GM04504 (cell line): Measurements from ENCODE around the gene CTDNEP1.
A peak's percentile ranks its signal among the peaks of the same experiment; 100 is the strongest.

ENCODE experiments used
- DNase-seq: peaks from one replicate; pipeline ENCODE4 v3.0.0-alpha.2; 2012; ENCODE audit warnings: low read depth

CTDNEP1 gene

GRCh38 chr17:7280519-7281073 is 29.1 kb upstream of the CTDNEP1 start:
- DNase-seq, result peak; percentile 55

- DNase-seq, result no peak
These were observed 27.9 kb upstream of the CTDNEP1 start for GRCh38 chr17:7279448-7279847.

DNA sequence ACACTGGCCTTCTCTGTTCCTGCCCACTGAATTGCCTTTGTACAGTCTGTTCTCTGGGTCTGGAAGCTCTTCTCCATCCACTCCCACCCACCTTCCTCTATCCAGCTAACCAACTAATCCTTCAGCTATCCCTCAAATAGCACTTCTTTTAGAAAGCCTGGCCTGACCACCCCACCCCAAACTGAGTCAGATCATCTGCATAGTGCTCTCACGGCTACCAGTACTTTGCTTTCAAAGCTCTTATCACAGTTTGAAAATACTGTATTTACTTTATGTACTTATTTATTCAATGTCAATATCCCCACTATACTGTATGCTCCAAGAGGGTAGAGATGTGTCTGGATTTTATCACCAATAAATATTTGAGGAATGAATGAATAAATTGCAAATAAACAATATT is 15.2 kb upstream of the CTDNEP1 start:
- DNase-seq, result no peak

- no peak for DNase-seq
These were observed 12.2 kb upstream of the CTDNEP1 start for GRCh38 chr17:7263801-7264078.

DNA sequence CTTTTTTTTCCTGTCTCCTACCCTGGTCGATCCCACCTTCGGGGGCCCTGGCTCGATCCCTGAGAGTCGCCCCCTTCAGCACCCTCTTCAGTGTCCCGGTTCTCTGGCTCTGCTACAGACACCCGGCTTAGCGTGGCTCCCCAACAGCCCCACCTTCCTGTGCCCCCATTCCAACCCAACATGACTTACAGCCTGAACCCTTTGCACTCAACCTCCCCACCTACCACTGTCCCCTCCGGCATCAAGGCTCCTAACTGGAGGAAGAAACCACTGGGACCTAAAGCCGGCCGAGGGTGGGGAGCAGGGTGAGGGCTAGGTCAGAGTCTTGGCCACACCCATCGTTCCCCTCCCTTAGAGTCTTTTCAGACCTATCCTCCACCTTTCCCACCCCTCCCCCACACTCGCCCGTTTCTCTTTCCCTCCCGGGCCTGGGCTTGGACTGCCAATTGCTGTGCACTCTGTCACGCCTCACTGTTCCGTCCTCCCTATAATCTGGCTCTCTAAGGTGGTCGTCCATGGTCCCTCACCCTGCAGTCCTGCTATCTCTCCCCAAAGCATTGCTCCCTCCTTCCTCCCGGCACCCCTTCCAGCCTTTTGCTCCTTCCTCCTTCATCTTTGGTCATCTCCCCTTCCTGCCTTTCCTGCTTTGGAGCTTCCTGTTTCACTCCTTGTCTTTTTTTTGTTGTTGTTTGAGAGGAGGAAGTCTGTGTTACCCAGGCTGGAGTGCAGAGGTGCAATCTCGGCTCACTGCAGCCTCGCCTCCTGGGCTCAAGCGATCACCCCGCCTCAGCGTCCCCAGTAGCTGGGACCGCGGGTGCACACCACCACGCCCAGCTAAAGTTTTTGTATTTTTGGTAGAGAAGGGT is 11.6 kb upstream of the CTDNEP1 start:
- DNase-seq, result no peak

DNA sequence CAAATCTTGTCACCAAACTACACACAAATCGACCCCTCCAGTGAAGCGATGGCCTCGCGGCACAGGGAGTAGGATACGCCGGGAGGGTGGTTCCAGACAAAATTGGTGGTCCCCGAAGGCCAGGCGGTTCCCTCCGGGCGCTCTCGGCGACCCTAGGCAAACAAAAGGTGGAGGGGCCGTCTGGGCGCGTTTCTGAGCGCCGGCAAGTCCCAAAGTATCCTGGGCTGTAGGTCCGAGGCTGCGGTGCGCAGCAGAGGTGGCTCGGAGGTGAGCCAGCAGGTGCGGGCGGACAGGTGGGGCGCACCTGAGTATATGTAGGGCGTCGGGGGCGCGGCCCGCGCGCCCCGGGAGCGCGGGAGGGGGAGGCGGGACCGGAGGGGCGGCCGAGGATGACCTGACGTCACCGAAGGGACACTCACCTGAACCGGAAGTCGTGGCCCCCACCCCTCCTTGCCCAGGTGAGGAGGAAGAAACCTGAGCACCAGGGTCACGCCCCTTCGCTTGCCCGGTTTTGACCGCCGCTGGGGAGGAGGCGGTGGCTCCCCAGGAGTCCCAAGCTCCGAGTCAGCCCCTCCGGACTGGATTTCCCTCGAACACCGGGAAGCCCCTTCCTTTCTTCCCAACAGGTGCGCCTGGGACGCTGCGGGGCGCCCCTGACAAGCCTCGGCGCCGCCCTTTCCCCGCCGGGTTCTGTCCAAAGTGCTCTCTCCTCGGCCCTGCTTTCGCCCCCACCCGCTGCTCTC is 10.8 kb upstream of the CTDNEP1 start, which contains the start of gene CLDN7:
CLDN7 (minus strand) TSS at position 287 of the 743 bp plus-strand sequence. CDS start 435 bp downstream, outside the sequence.
- no peak for DNase-seq

- DNase-seq, result no peak
These were observed 10.1 kb upstream of the CTDNEP1 start for GRCh38 chr17:7261379-7262191.

GRCh38 chr17:7260651-7261378 is 9.3 kb upstream of the CTDNEP1 start:
- DNase-seq, result no peak

- DNase-seq, result no peak
These were observed 8.6 kb upstream of the CTDNEP1 start for GRCh38 chr17:7260151-7260550.

GRCh38 chr17:7259555-7259889 is 8.0 kb upstream of the CTDNEP1 start:
- DNase-seq, result no peak

GRCh38 chr17:7258731-7259554 is 7.4 kb upstream of the CTDNEP1 start:
- no peak for DNase-seq

- no peak for DNase-seq
These were observed 5.4 kb upstream of the CTDNEP1 start for GRCh38 chr17:7256766-7257456.

- no peak for DNase-seq
These were observed 3.0 kb upstream of the CTDNEP1 start for GRCh38 chr17:7254511-7254910.

DNA sequence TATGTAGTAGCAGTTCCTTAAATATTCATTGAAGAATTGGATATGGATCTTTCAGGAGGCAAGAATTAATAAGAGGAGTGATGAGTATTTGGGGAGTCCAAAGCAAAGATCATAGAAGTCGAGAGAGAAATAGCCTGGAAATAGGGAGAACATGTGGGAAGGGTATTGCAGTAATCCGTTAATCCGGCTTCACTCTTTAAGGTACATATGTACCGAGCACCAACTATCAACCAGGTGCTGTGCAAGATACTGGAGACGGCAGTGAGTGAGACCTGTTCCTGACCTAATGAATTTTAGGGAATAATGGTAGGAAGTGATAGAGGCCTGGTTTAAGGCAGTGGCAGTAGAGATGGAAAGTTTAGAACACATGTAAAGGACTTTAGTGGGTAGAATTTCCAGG is 1.5 kb upstream of the CTDNEP1 start:
- no peak for DNase-seq

DNA sequence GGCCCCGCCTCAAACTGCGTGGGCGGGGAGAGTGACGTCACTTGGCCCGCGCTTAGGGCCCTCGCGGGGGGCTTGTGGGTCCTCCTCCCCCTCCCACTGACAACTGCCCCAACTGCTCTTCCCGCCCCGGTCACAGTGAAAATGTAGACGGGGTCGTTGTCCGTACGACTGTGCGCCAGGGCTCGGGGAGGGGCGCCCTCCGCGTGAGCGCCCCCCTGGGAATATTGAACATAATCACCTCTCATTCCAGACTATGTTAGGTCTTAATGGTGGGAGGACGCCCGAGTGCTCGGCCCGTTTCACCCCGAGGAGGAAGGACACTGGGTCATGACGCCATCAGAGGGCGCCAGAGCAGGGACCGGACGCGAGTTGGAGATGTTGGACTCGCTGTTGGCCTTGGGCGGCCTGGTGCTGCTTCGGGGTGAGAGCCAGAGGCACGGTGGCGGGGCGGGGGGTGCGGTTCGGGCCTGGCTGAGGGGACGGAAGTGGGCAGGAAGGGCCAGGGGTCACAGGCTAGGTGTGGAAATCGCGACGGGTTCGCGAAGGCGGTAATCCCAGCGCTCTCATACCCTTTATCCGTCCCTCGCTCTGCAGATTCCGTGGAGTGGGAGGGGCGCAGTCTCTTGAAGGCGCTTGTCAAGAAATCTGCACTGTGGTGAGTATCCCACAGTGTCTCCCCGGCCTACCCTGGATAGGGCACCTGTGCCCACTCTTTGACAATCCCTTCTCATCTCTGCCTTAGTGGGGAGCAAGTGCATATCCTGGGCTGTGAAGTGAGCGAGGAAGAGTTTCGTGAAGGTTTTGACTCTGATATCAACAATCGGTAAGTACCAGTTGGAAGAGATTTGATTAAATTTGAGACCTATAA is 876 bp upstream of the CTDNEP1 start, which contains the start of gene ELP5:
ELP5 (plus strand) TSS at position 40 of the 868 bp plus-strand sequence; CDS start at position 376, 336 bp downstream.
- DNase-seq, result peak; percentile 86

DNA sequence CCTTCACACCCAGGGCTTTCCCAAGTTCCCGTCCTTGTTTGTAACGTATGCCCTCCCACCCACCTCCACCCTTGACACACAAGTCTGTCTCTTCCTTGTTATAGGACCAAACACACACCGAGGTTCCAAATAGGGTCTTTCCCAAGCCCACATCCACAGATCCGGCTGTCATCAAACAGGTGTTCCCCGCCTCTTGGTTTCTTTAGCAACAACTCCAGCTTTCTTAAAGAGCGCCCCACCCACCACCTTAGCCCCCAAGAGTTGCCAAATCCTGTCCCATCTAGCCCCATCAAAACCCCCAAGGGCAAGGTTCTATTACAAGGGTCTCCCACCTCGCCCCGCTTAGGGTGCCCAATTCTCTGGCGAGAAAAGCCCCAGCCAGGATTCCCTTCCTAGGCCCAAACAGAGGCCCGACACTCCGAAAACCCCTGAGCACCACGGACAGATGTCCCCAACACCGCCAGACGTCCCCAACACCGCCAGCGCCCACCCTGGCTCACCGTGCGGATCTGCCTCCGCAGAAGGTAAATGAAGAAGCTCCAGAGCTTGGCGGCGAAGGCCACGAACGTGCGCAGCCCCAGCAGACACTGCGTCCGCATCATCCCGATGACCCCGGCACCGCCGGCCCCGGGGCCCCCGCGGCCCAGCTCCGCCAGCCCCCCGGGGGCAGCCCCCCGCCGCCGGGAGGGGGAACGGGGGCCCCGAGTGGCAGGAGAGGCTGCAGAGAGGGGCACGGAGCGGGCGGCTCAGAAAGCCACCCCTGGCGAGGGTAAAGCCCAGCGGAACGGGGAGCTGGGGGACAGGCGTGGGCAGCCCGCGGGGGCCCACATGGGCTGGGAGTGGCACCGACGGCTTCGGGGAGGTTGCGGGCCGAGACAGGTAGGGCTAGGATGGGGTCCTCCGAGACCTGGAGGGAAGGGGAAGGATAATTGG is 573 bp downstream of the CTDNEP1 start:
- no peak for DNase-seq

GRCh38 chr17:7249830-7250229 is 1.7 kb downstream of the CTDNEP1 start:
- no peak for DNase-seq

DNA sequence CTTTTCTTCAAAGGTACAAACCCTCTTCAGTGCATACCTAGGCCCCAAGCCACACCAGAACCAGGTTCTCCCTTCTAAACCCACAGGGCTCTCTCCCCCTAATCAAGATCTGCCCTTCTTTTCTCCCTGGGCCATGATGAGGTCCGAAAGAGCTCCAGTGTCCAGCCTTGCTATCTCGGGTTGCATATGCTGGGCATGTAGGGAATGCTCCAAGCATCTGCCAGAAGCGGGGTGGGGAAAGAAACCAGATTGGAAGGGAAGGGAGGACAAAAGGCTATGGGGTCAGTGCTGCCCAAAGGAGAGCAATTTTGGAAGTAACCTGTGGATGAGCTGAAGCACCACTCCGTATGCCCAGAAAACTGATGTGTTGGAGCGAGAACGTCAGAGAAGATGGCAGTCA is 2.3 kb downstream of the CTDNEP1 start:
- DNase-seq, result no peak
